K562 (cell line): ENCODE measurements around the gene INPP5D. TPM values are rescaled to one million over a fixed set of nuclear protein-coding genes. Genes with fewer than 3 reads are reported as not detected.

Source experiments
- ARID3B ChIP-seq: fragments of 250-450 bp; sonication (Bioruptor Pico); IDR thresholded peaks from 2 replicates; pipeline ENCODE4 v1.4.0; 2020; ENCODE audit warnings: borderline replicate concordance
- HMGN3 ChIP-seq: IDR thresholded peaks from 2 replicates; pipeline ENCODE4 v1.6.1; 2011; ENCODE audit warnings: borderline replicate concordance, low read depth, mild to moderate bottlenecking, mixed read lengths, low read length; ENCODE audit not compliant: insufficient read length; ENCODE audit errors: extremely low read depth
- RFX5 ChIP-seq: IDR thresholded peaks from 2 replicates; pipeline ENCODE4 v1.6.1; 2011; ENCODE audit warnings: low read depth, mild to moderate bottlenecking, improper control_type of control experiment, low read length
- TEAD1 ChIP-seq, 2 experiments: fragments of 450-650 bp in 1 of 2; sonication (generic) in 1 of 2; formaldehyde crosslinking; IDR thresholded peaks; 2 replicates each; pipeline versions ENCODE4 v1.4.0 to v1.8.0; 2020 to 2022; ENCODE audit warnings: mild to moderate bottlenecking in 2 of 2, missing genetic modification reagents in 1 of 2
- TGIF2 ChIP-seq: sonication (generic); formaldehyde crosslinking; IDR thresholded peaks from 2 replicates; pipeline ENCODE4 v1.8.1; 2022; ENCODE audit warnings: mild to moderate bottlenecking, missing genetic modification reagents, moderate library complexity
- XRCC5 ChIP-seq: fragments of 200-400 bp; formaldehyde crosslinking; IDR thresholded peaks from 2 replicates; pipeline ENCODE4 v1.6.1; 2017; ENCODE audit warnings: low read depth, mild to moderate bottlenecking, low read length
- YY1 ChIP-seq, 3 experiments: IDR thresholded peaks; 2 replicates each; pipeline ENCODE4 v1.6.1; 2011; ENCODE audit warnings: low read length in 2 of 3, mild to moderate bottlenecking in 2 of 3, moderate library complexity in 2 of 3, borderline replicate concordance in 1 of 3, control low read depth in 1 of 3, low read depth in 1 of 3; ENCODE audit not compliant: insufficient read depth in 3 of 3, insufficient replicate concordance in 2 of 3, control insufficient read depth in 1 of 3, insufficient read length in 1 of 3; ENCODE audit errors: extremely low read depth in 1 of 3
- ZBTB40 ChIP-seq, 2 experiments: fragments of 450-650 bp in 1 of 2; sonication (generic) in 1 of 2; formaldehyde crosslinking in 1 of 2; IDR thresholded peaks; 2 replicates each; pipeline versions ENCODE4 v1.7.1 to v1.9.0; 2016 to 2022; ENCODE audit warnings: inconsistent platforms in 1 of 2, mild to moderate bottlenecking in 1 of 2, missing genetic modification reagents in 1 of 2
- ZNF165 ChIP-seq: fragments of 250-450 bp; sonication (Bioruptor Pico); IDR thresholded peaks from 2 replicates; pipeline ENCODE4 v1.4.0; 2020; ENCODE audit warnings: borderline replicate concordance
- ZNF184 ChIP-seq: sonication (generic); formaldehyde crosslinking; IDR thresholded peaks from 2 replicates; pipeline ENCODE4 v1.5.0; 2020; ENCODE audit warnings: missing genetic modification reagents
- ZNF408 ChIP-seq: fragments of 250-450 bp; sonication (Bioruptor Pico); IDR thresholded peaks from 2 replicates; pipeline ENCODE4 v1.4.0; 2020; ENCODE audit warnings: low read depth, mild to moderate bottlenecking, moderate library complexity
- ZNF655 ChIP-seq: fragments of 250-450 bp; sonication (Bioruptor Pico); IDR thresholded peaks from 2 replicates; pipeline ENCODE4 v1.5.0; 2021
- polyA plus RNA-seq, 8 experiments: library from polyadenylated mRNA; depleted of rRNA in 4 of 8; stranded (reverse) in 5 of 8; unstranded in 3 of 8; fragments of >200 nt; fragmentation: Nextera tagmentation in 2 of 8; fragmentation: Illumina TruSeq in 1 of 8; extraction: Ambion mirVana in 2 of 8; extraction: Trizol in 1 of 8; gene quantifications; 2 replicates each; pipeline versions ENCODE4 v1.2.1 to v1.2.3, GENCODE V29; 2011 to 2014; ENCODE audit warnings: inconsistent platforms in 1 of 8, missing spikeins in 1 of 8
- total RNA-seq, 7 experiments: library from RNA; depleted of rRNA in 6 of 7; stranded (reverse); fragments of >200 nt in 6 of 7; fragmentation: Illumina TruSeq in 2 of 7; extraction: Trizol in 2 of 7; gene quantifications; 2 replicates each; pipeline versions ENCODE4 v1.2.1 to v1.2.3, GENCODE V29; 2011 to 2021; ENCODE audit warnings: low replicate concordance in 1 of 7

INPP5D gene
- total and polyA plus RNA-seq, 9 of the 15 experiments (the other 6 are each of a cell fraction or from before 2014, with no cell fraction given) = 0.55 to 6.2 (median 2.2) TPM

GRCh38 chr2:233101141-233101540 is 41.0 kb downstream of the INPP5D start (continued):
- TF ChIP-seq ZBTB40 (IDR thresholded peaks at IDR 0.05) (no peak), ZBTB40 (CRISPR knock-in tag; IDR thresholded peaks at IDR 0.05) (no peak), HMGN3 (no peak), TEAD1 (CRISPR knock-in tag; IDR thresholded peaks at IDR 0.05) (no peak), ZNF184 (no peak), ZNF655 (CRISPR knock-in tag) (no peak), RFX5 (no peak), YY1 (IDR thresholded peaks at IDR 0.05; ENCODE audit: borderline replicate concordance in 1 of 3, control insufficient read depth in 1 of 3, extremely low read depth in 1 of 3, insufficient read depth in 3 of 3, insufficient read length in 1 of 3, insufficient replicate concordance in 2 of 3, low read depth in 1 of 3, low read length in 2 of 3) (no peak), ZNF408 (CRISPR knock-in tag) (no peak), TGIF2 (no peak), ZNF165 (CRISPR knock-in tag) (no peak), ARID3B (no peak), XRCC5 (no peak)
